Breast epithelium (tissue), 3 donors: ENCODE measurements around the gene SIK3.

Source experiments
- POLR2A ChIP-seq: fragments of 450-650 bp; IDR thresholded peaks from one replicate; pipeline ENCODE4 v1.6.1; 2016; ENCODE audit warnings: antibody characterized with exemption, mild to moderate bottlenecking, moderate library complexity
- POLR2AphosphoS5 ChIP-seq, 3 donors: sonication (generic); formaldehyde crosslinking; IDR thresholded peaks; one replicate each; pipeline ENCODE4 v1.6.1; 2017; ENCODE audit warnings: antibody characterized with exemption in 3 of 3
- TF ChIP-seq, protein P1 (sequence below), 3 donors: fragments of 450-650 bp; IDR thresholded peaks; one replicate each; pipeline ENCODE4 v1.5.1; 2016 to 2017; ENCODE audit warnings: antibody characterized with exemption in 3 of 3, mild to moderate bottlenecking in 3 of 3, moderate library complexity in 3 of 3

DNA sequence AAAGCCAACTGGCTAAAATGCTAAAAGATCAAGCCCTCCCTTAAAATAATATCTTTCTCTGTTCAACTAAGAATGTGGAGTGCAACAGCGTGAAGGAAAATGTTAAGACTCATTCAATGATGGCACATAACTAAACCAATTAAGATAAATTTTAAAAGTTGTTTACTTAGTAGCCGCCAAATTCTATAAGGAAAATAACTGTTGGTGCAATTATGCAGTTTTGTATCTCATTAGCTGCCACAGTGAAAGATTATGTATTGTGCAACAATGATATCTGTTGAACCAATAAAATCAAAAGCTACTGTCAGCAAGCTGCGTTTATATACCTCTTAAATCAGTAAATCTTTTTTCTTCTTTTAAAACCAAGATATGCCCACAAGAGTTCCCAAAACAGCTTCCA lies 55.5 kb downstream of the SIK3 start:
- TF ChIP-seq, protein P1, sequence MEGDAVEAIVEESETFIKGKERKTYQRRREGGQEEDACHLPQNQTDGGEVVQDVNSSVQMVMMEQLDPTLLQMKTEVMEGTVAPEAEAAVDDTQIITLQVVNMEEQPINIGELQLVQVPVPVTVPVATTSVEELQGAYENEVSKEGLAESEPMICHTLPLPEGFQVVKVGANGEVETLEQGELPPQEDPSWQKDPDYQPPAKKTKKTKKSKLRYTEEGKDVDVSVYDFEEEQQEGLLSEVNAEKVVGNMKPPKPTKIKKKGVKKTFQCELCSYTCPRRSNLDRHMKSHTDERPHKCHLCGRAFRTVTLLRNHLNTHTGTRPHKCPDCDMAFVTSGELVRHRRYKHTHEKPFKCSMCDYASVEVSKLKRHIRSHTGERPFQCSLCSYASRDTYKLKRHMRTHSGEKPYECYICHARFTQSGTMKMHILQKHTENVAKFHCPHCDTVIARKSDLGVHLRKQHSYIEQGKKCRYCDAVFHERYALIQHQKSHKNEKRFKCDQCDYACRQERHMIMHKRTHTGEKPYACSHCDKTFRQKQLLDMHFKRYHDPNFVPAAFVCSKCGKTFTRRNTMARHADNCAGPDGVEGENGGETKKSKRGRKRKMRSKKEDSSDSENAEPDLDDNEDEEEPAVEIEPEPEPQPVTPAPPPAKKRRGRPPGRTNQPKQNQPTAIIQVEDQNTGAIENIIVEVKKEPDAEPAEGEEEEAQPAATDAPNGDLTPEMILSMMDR (IDR thresholded peaks at IDR 0.05) = no peak
- TF ChIP-seq POLR2A (no peak), POLR2AphosphoS5 (IDR thresholded peaks at IDR 0.05) (no peak)
